Activated CD4-positive, alpha-beta T cell treated with anti-CD3 and anti-CD28 coated beads, Interleukin-2, amount 10 ng/mL, durations not matched to agents 7 days and 5 days (primary cell): Measurements from ENCODE around the gene VPS35. TPM values are rescaled to one million over a fixed set of nuclear protein-coding genes. Genes with fewer than 3 reads are reported as not detected.
A peak's percentile ranks its signal among the peaks of the same experiment; 100 is the strongest.
"Not testable (repeated sequence)": the region's sequence is repeated elsewhere in the genome, so short reads cannot be mapped to it uniquely, and the experiment has no call there.

Experiments used
- CTCF ChIA-PET: fragments of 350-600 bp; sonication (Branson Sonifier 250); formaldehyde crosslinking; loops from one replicate; lab custom pipeline; 2021; ENCODE audit warnings: antibody characterized with exemption; lab: Charles Lee
- POLR2A ChIA-PET: fragments of 350-600 bp; sonication (Branson Sonifier 250); formaldehyde crosslinking; loops from one replicate; lab custom pipeline; 2021; ENCODE audit warnings: antibody characterized with exemption; lab: Charles Lee
- DNase-seq: peaks from one replicate; pipeline ENCODE4 v3.0.0-alpha.2; 2020
- H3K27ac Mint-ChIP-seq: one replicate; pipeline ENCODE4 v1.8.0; 2021; ENCODE audit warnings: mild to moderate bottlenecking, moderate library complexity, mixed read lengths
- H3K27me3 Mint-ChIP-seq: one replicate; pipeline ENCODE4 v1.8.0; 2021; ENCODE audit warnings: mixed read lengths
- H3K36me3 Mint-ChIP-seq: one replicate; pipeline ENCODE4 v1.8.0; 2021; ENCODE audit warnings: low read depth, mixed read lengths
- H3K4me1 Mint-ChIP-seq: one replicate; pipeline ENCODE4 v1.8.0; 2021; ENCODE audit warnings: mixed read lengths
- H3K4me3 Mint-ChIP-seq: one replicate; pipeline ENCODE4 v1.8.0; 2021; ENCODE audit warnings: mild to moderate bottlenecking, moderate library complexity, mixed read lengths
- H3K9me3 Mint-ChIP-seq: one replicate; pipeline ENCODE4 v1.8.0; 2021; ENCODE audit warnings: mixed read lengths
- total RNA-seq, 2 experiments: library from RNA; stranded (reverse); gene quantifications; one replicate each; pipeline ENCODE4 v1.2.3, GENCODE V29; 2021

The VPS35 gene
- total RNA-seq, 2 experiments from 2014 or later: 71.7 to 75.0 TPM

DNA sequence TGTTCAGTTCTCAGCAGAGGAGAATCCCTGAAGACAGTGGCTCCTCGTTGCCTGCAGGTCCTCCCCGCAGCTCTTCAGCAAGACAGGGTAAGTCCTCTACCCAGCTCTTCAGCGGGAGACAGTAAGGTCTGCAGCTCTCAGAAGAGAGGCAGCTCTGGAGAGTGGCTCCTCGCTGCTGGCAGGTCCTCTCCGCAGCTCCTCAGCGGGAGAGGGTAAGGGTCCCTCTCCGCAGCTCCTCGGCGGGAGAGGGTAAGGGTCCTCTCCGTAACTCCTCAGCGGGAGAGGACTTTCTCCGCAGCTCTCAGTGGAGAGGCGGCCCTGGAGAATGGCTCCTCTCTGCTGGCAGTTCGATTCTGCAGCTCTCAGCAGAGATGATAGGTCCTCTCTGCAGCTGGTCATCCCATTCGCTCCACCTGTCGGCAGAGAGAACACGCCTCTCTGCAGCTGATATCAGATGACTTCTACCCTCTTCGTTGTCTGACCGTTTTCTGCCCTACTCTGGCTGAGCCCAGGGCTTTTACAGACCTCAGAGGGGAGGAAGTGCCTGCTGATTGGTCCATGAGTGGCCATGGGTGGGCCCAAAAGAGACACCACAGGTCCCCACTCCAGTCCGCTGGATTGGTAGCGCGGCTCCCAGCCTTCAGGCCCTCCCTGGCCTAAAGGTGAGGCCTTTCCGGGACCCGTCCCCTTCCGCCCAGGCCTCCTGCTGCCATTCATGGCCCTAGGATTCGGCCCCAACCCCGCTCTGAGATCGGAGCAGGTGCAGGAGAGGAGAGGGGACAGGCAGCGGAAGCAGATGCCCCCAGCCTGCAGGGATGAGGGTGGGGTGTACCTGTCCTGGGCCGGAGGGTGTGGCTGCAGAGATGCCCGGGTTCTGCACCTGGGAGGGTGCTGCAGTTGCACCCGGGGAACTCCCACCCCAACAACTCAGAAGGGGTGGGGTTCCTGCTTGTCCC, 55.9 kb downstream of the VPS35 start:
- POLR2A ChIA-PET: no interaction called here
- H3K4me1 Mint-ChIP-seq: no peaks in the 10 kb centered on the region
- no peaks in the 10 kb centered on the region for H3K9me3 Mint-ChIP-seq
- no peak for DNase-seq
- H3K27ac Mint-ChIP-seq: no peak overlapping the region
- no peaks in the 10 kb centered on the region for H3K36me3 Mint-ChIP-seq
- no peak overlapping the region for H3K4me3 Mint-ChIP-seq
- no peaks in the 10 kb centered on the region for H3K27me3 Mint-ChIP-seq
- CTCF ChIA-PET: interaction anchor here (1.3 kb wide), 1 partner anchor 11 kb away, joined by 3 read pairs; no protein-coding TSS in a partner anchor

DNA sequence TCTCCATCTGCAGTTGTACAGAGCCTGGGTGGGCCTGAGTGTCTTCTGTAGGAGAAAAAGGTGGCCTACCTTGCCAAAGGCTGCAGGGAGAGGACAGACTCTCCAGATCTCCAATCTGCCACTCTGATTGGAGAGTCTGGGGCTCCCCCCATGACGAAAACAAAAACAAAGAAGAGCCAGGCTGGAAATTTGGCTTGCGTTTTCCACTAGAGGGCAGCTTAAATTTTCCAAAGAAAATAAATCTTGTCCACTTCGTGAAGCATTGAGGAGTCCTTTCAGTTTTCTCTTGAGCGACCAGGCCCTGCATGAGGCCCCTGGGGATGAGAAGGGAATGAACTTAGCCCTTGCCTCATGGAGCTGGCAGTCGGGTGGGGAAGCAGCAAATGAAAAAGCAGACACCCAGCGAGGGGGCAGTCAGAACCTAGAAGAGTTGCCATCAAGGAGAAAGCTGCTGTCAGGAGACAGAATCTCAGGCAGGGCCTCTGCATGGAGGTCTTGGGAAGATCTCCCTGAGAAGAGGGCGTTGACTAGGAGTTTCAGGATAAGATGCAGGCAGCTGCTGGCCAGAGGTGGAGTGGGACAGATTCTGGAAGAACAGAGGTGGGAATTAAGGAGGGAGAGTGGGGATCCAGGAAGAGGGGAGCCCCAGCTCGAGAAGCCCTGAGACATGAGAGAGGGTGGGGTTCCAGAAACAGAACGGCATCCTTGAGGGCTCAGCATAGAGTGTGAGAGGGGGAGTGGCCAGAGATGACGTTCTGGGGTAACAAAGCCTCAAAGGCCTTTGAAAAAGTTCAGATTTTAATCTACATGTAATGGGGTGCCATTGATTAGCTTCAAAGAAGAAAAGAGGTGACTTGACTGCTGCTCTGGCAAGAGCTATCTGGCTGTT, 59.4 kb downstream of the VPS35 start:
- Mint-ChIP-seq H3K27me3 (no peaks in the 10 kb centered on the region), H3K27ac (no peak overlapping the region), H3K4me1 (no peaks in the 10 kb centered on the region), H3K36me3 (no peaks in the 10 kb centered on the region), H3K4me3 (no peak overlapping the region), H3K9me3 (no peaks in the 10 kb centered on the region)
- no peak for DNase-seq
- ChIA-PET POLR2A (no interaction called here), CTCF (interaction anchor here (0.8 kb wide), 1 partner anchor 162 kb away, joined by 4 read pairs; no protein-coding TSS in a partner anchor)

DNA sequence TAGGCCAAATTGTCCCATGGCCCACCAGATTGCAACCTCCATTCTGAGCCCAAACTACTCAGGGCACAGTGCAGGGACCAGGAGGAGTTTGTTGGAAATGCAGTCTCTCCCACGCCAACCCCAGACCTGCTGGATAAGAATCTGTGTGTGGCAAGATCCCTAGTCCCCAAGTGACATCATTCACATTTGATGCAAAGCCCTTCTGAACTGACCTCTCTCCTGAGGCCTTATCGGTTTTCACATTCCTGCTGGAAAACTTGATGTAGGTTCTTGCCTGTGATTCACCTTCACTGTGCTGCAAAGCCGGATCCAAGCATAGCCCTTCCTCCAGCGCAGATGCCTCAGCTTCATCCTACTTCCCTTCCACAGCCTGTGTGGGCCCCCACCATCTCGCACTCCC, 61.2 kb downstream of the VPS35 start:
- POLR2A ChIA-PET: no interaction called here
- H3K4me3 Mint-ChIP-seq: no peak overlapping the region
- no peaks in the 10 kb centered on the region for H3K27me3 Mint-ChIP-seq
- no peak overlapping the region for H3K27ac Mint-ChIP-seq
- CTCF ChIA-PET: no interaction called here
- H3K9me3 Mint-ChIP-seq: no peaks in the 10 kb centered on the region
- no peaks in the 10 kb centered on the region for H3K36me3 Mint-ChIP-seq
- no peaks in the 10 kb centered on the region for H3K4me1 Mint-ChIP-seq
- no peak for DNase-seq

- H3K36me3 Mint-ChIP-seq, H3K9me3 Mint-ChIP-seq, H3K4me3 Mint-ChIP-seq, POLR2A ChIA-PET, H3K27ac Mint-ChIP-seq, H3K4me1 Mint-ChIP-seq, H3K27me3 Mint-ChIP-seq, DNase-seq, CTCF ChIA-PET: not testable (repeated sequence)
These were observed 62.3 kb downstream of the VPS35 start for GRCh38 chr16:46626681-46627080.

DNA sequence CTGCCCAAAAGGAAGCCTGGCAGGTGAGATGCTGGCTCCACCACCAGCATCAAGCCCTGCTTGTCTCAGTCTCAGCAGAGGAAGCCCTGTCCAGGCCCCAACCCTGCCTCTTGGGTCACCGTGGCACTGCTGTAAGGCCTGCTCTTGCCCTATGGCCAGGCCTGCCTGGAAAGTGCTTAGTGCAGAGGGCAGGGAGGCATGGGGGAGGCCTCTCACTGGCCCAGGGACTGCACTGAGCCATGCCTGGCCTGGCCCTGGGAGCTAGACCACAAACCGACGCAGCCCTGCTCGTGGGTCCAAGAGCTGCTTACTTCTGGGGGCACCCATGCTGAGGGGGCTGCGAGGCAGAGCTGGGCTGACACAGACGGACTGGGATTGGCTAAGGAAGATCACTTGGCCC, 64.1 kb downstream of the VPS35 start:
- peaks cover 23% of the 10 kb centered on the region for H3K4me1 Mint-ChIP-seq
- H3K9me3 Mint-ChIP-seq, DNase-seq, H3K27me3 Mint-ChIP-seq, H3K4me3 Mint-ChIP-seq, POLR2A ChIA-PET, CTCF ChIA-PET, H3K36me3 Mint-ChIP-seq, H3K27ac Mint-ChIP-seq: not testable (repeated sequence)

GRCh38 chr16:46623707-46624106, 65.3 kb downstream of the VPS35 start:
- peaks cover 12% of the 10 kb centered on the region for H3K36me3 Mint-ChIP-seq
- H3K4me3 Mint-ChIP-seq, DNase-seq, CTCF ChIA-PET, POLR2A ChIA-PET, H3K27ac Mint-ChIP-seq, H3K27me3 Mint-ChIP-seq, H3K9me3 Mint-ChIP-seq: not testable (repeated sequence)
- peaks cover 29% of the 10 kb centered on the region for H3K4me1 Mint-ChIP-seq

DNA sequence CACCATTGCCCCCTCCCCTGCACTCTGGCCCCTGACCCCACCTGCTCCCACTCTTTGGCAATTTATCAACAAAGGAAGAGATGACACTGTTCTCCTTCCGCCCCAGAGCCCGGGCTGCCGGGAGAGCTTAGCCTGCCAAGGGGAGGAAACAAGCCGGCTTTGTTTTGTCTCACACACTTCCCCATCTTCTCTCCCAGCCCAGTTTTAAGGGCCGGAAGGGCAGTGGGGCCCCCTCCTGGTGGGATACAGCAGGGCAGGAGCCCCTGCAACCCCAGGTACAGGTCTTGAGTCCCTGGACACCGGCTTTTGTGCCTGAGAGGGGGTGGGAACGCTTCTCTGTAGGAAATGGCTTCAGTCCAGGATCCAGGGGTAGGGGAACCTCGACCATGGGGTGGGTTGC, 65.7 kb downstream of the VPS35 start:
- POLR2A ChIA-PET, H3K9me3 Mint-ChIP-seq, DNase-seq, H3K4me3 Mint-ChIP-seq, H3K27ac Mint-ChIP-seq, H3K27me3 Mint-ChIP-seq, CTCF ChIA-PET: not testable (repeated sequence)
- Mint-ChIP-seq H3K4me1 (peaks cover 34% of the 10 kb centered on the region), H3K36me3 (peaks cover 15% of the 10 kb centered on the region)

DNA sequence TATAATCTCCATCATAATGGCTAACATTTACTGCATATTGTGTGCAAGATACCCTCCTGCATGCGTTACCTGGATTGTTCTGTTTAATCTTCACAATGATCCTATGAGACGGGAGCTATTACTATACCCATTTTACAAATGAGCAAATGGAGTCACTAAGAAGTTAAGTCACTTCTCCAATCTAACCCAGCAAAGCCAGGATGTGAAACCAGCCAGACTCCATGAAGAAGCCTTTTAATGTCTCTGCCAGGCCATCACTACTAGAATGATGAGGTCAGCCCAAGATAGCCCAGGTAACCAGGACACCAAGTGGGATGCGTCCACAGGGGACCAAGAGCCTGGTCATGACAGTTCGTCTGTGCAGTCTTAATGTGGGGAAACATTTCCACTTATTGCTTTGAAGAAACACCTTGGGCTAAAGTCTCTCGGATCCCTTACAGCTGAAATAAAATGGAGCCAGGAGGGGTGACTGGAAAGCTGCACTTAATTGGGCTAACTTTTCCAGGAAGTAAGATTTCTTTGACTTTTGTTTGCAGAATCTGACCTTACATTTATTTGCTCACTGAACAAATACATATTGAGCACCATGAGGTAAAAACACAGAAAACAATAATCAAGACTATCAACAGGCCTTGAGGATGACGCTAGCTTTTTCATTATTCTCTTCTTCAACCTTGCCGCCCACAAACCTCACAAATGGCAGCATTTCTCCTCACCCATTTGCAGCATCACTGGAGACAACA, 66.9 kb downstream of the VPS35 start:
- ChIA-PET POLR2A (no interaction called here), CTCF (interaction anchor here (1.0 to 1.1 kb wide), 2 partner anchors 10 to 38 kb away, joined by 3 read pairs; no protein-coding TSS in a partner anchor)
- DNase-seq: no peak
- H3K9me3 Mint-ChIP-seq: no peaks in the 10 kb centered on the region
- peak overlapping the region; percentile 96 for H3K4me3 Mint-ChIP-seq
- peak overlapping the region; percentile 96 for H3K27ac Mint-ChIP-seq
- H3K36me3 Mint-ChIP-seq: peaks cover 17% of the 10 kb centered on the region
- H3K27me3 Mint-ChIP-seq: no peaks in the 10 kb centered on the region
- H3K4me1 Mint-ChIP-seq: peaks cover 35% of the 10 kb centered on the region

DNA sequence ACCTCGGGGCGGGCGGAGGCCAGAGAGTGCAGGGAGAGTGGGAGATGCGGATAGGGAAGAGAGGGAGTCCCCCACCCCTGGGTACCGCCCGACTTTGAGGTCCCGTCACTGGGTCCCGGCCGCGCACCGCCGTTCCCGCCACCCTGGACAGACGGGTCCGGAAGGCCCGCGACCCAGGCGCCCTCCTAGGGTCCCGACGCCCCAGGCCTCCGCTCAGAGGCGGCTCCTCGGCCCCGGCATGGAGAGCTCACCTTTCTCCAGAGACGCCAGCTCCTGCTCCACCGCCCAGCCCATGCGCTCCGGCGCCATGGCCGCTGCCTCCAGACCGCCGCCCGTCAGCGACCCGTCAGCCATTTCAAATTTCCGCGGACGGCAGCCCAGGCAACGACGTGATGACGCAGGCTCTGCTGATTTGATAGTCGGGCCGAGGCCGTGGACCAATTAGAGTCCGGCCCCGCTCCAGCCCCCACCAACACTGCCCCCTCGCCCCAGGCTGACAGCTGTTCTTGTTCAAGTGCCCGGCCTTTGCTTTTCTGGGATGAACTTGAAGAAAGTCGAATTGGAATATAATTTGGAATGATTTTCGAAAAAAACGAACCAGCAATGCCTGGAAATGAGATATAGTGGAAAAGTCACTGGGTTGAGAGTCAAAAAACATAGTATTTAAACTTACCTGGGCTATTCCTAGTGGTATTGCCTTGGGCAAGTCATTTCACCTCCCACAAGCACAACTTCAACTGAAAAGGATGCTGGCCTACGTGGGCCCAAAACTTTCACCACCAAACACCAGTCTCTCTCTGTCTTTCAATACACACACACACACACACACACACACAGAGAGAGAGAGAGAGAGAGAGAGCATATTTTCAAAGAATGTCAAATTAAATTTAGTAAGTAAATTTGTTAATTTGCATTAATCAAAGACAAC, 67.7 kb downstream of the VPS35 start, which contains the start of gene SHCBP1:
Gene SHCBP1 (minus strand): TSS at position 374 of the 928 bp plus-strand sequence. CDS start 20 bp downstream, at position 354.
- ChIA-PET CTCF (interaction anchor here (1.0 kb wide), 1 partner anchor 39 kb away, joined by 3 read pairs; no protein-coding TSS in a partner anchor), POLR2A (no interaction called here)
- Mint-ChIP-seq H3K9me3 (no peaks in the 10 kb centered on the region), H3K27ac (peak within 1 kb of the TSS; percentile 96), H3K36me3 (peaks cover 25% of the 10 kb centered on the region), H3K4me3 (peak within 1 kb of the TSS; percentile 96), H3K27me3 (no peaks in the 10 kb centered on the region), H3K4me1 (peaks cover 36% of the 10 kb centered on the region)
- peak; percentile 88 for DNase-seq

- Mint-ChIP-seq H3K36me3 (peaks cover 31% of the 10 kb centered on the region), H3K4me1 (peaks cover 38% of the 10 kb centered on the region), H3K27ac (peak overlapping the region; percentile 96), H3K27me3 (no peaks in the 10 kb centered on the region), H3K9me3 (no peaks in the 10 kb centered on the region), H3K4me3 (peak overlapping the region; percentile 96)
- CTCF ChIA-PET: no interaction called here
- DNase-seq: peak; percentile 7
- POLR2A ChIA-PET: interaction anchor here (0.5 kb wide), 1 partner anchor 50 kb away, joined by 3 read pairs; no protein-coding TSS in a partner anchor
These were observed 68.5 kb downstream of the VPS35 start for GRCh38 chr16:46620266-46621005.

GRCh38 chr16:46618516-46618915, 70.5 kb downstream of the VPS35 start:
- no peak for DNase-seq
- H3K4me3 Mint-ChIP-seq: no peak overlapping the region
- peaks cover 44% of the 10 kb centered on the region for H3K4me1 Mint-ChIP-seq
- ChIA-PET CTCF (interaction anchor here (1.7 kb wide), 1 partner anchor 14 kb away, joined by 3 read pairs; no protein-coding TSS in a partner anchor), POLR2A (no interaction called here)
- H3K36me3 Mint-ChIP-seq: peaks cover 40% of the 10 kb centered on the region
- no peaks in the 10 kb centered on the region for H3K27me3 Mint-ChIP-seq
- H3K27ac Mint-ChIP-seq: no peak overlapping the region
- no peaks in the 10 kb centered on the region for H3K9me3 Mint-ChIP-seq
